Hair follicular keratinocyte (primary cell): ENCODE measurements around the gene MMP21. TPM values are rescaled to one million over a fixed set of nuclear protein-coding genes. Genes with fewer than 3 reads are reported as not detected.

Experiments used
- total RNA-seq: library from RNA; depleted of rRNA; stranded (reverse); fragments of >200 nt; gene quantifications from 2 replicates; pipeline ENCODE4 v1.2.3, GENCODE V29; 2015

The MMP21 gene
- not detected in 2 replicates for total RNA-seq

GRCh38 chr10:125775491-125776106 lies at the start of gene MMP21:
TSS of gene MMP21 (minus strand) at chr10:125775821. CDS start at chr10:125775821, 0 bp downstream.

GRCh38 chr10:125822878-125823662 lies 47.4 kb upstream of the MMP21 start, which contains the start of the genes BCCIP and UROS:
TSS of gene BCCIP (plus strand) at chr10:125823546. CDS start at chr10:125823558, 12 bp downstream.
TSS of gene UROS (minus strand) at chr10:125823258. CDS start at chr10:125816499, 6,759 bp downstream.

GRCh38 chr10:125719173-125720001 lies 56.2 kb downstream of the MMP21 start, which contains the start of gene EDRF1:
TSS of gene EDRF1 (plus strand) at chr10:125719709. CDS start at chr10:125719808, 99 bp downstream.

Other genes with a start within 250 kb of the MMP21 start
- not detected in 2 replicates for gene TEX36, start 92.7 kb downstream of the MMP21 start, total RNA-seq
- gene EDRF1, start 56.1 kb downstream of the MMP21 start, total RNA-seq = 8.9 and 12.1 TPM in 2 replicates
- gene UROS, start 47.4 kb upstream of the MMP21 start, total RNA-seq = 38.3 and 52.8 TPM in 2 replicates
- gene BCCIP, start 47.7 kb upstream of the MMP21 start, total RNA-seq = 48.7 and 95.6 TPM in 2 replicates
- 32.8 and 34.6 TPM in 2 replicates for gene DHX32, start 105.5 kb upstream of the MMP21 start, total RNA-seq
- gene FANK1, start 120.7 kb upstream of the MMP21 start, total RNA-seq = 2.1 and 3.3 TPM in 2 replicates